Activated CD8-positive, alpha-beta memory T cell treated with anti-CD3 and anti-CD28 coated beads, Interleukin-2, amount 50 U/mL, for 1 hour (primary cell): ENCODE measurements around the gene HAPSTR1.
"Not testable (repeated sequence)": the region's sequence is repeated elsewhere in the genome, so short reads cannot be mapped to it uniquely, and the experiment has no call there.

Experiments used
- DNase-seq: peaks from one replicate; pipeline ENCODE4 v3.0.0-alpha.2; 2020; ENCODE audit errors: extremely low read depth

The HAPSTR1 gene

DNA sequence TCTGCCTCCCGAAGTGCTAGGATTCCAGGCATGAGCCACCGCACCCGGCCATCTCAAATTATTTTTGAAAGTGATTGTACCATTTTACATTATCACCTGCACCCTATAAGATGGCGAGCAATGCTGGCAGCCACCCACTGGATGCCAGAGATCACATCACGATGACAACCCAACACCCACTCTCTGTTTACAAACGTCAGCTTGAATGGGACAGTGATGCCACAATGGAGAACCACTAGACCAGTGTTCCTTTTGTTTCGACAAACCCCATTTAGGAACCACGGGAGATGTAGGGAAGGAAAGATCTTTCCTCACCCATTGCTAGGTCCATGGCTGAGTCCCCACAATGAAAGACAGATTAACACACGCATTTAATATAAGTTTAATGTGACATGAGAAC is 20.1 kb upstream of the HAPSTR1 start:
- no peak for DNase-seq

DNA sequence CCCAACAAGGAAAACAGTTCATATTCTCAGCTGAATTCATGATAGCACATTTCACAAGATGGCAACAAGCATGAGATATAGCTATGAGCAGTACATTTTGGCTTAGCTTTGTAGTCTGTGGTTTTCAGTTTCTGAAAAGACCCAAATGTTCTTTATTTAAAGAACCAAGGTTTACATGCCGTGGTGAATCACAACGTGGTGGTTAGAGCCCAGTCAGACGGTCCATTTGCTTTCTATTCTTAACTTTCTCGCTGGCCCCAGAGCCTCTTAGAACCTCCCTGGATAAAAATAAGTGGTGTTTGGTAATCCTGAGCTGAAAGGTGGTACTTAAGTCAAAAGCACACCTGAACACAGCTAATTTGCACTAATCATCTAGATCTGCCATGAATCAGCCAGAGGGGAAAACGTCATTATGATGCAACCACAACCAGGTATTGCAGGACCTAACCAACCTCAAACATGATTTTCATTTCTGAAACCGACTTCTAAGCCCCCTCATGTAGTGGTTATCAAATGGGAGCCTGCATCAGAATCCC is 18.6 kb upstream of the HAPSTR1 start:
- DNase-seq, result no peak

DNA sequence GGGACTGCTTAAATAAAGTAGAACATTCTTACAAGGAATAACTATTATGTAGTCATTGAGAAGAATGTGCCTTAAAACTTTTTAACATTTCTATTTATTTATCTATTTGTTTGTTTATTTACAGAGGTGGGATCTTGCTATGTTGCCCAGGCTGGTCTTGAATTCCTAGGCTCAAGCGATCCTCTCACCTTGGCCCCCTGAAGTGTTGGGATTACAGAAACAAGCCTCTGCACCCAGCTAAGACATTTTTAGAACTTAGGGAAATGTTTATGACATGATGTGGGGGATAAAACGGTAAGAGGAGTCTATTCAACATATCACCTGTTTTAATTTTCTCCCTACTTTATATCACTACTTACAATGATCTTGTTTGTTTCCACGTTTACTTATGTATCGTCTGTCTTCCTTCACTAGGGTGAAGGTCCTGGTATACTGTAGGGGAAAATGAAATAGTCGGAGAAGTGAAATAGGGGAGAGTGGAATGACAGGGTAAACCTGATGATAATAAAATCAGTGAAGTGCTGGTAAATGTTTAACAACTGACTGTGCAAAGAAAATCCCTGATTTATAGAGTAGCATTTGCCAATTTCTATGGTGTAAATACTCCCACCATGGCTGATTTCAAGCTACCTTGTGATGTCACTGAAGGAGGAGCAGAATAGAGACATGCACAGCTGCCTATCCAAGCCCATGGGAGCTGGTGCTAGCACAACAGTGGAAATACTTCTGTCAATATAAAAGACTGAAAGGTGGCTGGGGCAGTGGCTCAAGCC is 16.0 kb upstream of the HAPSTR1 start:
- DNase-seq, result no peak

- DNase-seq, result no peak
Measured at GRCh38 chr16:9077091-9077809, 14.2 kb upstream of the HAPSTR1 start.

GRCh38 chr16:9078467-9079429 is 12.7 kb upstream of the HAPSTR1 start:
- not testable (repeated sequence) for DNase-seq

DNA sequence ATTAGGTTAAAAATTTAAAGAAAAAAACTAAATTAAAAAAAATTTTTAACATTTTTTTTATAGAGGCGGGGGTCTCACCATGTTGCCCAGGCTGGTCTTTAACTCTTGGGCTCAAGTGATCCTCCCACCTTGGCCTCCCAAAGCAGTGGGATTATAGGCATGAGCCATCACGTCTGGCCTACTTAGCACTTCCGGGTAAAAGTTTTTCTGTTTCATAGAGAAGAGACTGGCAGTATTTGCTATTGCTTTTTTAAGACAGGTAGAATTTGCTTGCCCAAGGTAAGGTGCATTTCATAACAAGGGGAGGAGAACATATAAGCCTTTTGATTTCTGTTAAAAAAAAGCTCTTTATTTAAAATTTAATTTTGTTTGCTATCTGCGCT is 12.0 kb upstream of the HAPSTR1 start:
- DNase-seq, result no peak

- DNase-seq, result no peak
Measured at GRCh38 chr16:9081158-9081557, 10.3 kb upstream of the HAPSTR1 start.

GRCh38 chr16:9081843-9082242 is 9.6 kb upstream of the HAPSTR1 start:
- no peak for DNase-seq

DNA sequence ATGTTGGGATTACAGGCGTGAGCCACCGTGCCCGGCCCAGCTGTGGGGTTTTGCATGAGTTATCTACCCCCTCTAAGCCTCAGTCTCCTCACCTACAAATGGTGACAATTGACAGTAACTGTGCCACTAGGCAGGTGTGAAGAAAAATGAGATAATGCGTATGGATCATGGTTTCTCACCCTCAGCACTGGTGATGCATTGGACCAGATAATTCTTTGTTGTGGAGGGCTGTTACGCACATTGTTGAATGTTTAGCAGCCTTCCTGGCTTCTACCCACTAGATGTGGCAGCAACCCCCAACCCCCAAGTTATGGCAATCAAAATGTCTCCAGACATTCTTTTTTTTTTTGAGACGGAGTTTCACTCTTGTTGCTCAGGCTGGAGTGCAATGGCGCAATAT is 9.0 kb upstream of the HAPSTR1 start:
- no peak for DNase-seq

DNA sequence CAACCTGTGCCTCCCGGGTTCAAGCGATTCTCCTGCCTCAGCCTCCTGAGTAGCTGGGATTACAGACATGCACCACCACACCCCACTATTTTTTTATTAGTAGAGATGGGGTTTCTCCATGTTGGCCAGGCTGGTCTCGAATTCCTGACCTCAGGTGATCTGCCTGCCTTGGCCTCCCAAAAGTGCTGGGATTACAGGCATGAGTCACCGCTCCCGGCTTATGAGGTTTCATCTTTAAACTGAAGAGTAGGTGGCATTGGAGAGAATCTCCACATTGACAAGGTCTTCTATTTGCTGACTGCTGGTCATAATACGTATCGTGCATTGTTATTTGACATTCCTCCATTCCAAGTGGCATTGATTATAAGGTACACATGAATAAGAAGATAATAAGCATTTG is 3.7 kb upstream of the HAPSTR1 start:
- DNase-seq, result not testable (repeated sequence)

GRCh38 chr16:9088848-9089247 is 2.6 kb upstream of the HAPSTR1 start:
- no peak for DNase-seq

- no peak for DNase-seq
Measured at GRCh38 chr16:9089660-9090059, 1.8 kb upstream of the HAPSTR1 start.

- DNase-seq, result no peak
Measured at GRCh38 chr16:9090101-9090959, 1.1 kb upstream of the HAPSTR1 start.

DNA sequence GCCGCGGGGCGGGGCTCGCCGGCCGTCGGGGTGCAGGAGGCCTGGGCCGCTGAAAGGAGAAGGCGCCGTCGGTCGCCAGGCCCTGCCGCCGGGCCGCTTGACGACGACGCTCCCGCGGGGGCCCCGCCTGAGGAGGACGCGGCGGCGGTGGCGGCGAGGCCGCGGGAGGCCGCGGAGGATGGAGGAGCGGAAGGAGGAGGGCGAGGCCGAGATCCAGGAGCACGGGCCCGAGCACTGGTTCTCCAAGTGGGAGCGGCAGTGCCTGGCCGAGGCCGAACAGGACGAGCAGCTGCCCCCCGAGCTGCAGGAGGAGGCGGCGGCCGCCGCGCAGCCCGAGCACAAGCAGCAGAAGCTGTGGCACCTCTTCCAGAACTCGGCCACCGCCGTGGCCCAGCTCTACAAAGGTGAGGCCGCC is 430 bp downstream of the HAPSTR1 start:
- DNase-seq, result no peak

DNA sequence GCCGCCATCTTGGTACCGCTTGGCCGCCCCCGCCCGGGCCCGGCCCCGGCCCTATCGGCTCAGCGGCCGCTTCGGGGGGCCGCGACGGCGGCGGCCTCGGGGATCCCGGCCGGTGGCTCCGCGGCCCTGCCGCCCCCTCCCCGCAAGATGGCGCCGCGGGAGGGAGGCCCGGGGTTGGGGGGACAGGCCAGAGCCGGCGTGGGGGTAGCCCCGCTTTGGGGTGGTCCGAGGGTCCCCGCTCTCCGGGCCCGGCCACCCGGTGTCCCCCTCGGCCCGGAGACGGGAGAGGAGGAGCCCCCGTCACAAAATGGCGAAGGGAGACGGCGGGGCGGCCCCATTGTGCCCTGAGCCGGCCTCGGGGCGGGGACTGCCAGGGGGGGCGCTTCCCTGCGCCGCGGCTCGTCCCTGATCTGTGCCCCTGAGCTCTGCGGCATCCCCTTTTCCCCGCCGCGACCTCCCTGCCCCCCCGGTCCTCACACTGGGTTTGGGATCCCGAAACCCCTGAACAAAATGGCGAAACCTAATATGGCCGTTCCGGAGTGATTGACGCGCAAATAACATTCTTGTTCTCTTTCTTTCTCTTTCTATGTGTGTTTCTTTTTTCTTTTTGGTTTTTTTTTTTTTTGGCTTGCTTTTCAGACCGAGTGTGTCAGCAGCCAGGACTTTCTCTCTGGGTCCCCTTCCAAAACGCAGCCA is 986 bp downstream of the HAPSTR1 start:
- no peak for DNase-seq

DNA sequence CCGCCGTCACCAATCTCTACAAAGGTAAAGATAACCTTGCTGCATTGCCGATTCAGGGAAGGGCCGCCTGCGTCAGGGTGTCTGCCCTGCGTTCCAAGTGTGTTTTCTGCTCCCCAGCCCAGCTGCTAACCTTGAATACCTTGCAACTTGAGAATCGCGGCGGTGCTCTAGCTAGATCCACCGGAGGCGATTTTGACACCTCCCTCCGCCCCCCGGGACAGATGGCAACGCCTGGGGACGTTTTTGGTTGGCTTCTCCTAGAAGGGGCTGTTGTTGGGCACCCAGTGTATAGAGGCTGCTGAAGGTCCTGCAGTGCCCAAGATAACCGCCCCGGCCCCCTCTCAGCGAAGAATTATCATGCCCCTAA is 1.5 kb downstream of the HAPSTR1 start:
- DNase-seq, result no peak

DNA sequence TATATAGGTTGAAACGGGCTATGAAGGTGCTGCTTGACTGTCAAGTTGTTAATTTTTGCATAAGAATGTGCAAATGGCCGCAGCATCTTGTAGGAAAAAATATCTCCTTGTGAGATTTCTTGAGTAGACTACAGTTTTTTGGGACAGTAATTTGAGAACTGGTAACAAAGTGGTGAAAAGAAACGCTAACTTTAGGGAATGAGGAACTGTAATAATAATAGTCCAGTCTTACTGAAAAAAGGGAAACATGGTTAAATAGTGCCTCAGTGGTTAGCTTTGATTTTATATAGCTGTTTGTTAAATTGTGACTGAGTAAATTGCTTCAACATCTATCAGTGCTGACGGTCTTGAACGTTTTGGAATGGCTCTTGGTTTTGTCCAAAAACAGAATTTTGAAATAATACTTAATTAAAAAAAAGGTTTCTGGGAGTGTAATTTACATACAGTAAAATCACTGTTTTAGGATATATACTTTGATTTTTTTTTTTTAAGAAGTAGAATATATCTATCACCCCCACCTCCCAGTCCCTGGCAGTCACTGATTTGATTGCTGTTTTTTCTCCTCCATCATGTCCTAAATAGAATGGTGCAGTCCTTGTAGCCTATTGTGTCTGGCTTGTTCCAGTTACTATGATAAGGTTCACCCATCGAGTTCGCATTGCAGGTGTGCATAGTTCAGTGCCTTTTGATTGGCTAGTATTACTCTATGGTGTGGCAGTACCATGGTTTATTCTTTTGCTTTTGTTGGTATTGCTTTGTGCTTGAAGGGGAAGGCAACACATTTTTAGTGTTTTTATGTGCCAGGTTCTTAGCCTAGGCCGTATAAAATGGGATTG is 2.8 kb downstream of the HAPSTR1 start:
- DNase-seq, result no peak

DNA sequence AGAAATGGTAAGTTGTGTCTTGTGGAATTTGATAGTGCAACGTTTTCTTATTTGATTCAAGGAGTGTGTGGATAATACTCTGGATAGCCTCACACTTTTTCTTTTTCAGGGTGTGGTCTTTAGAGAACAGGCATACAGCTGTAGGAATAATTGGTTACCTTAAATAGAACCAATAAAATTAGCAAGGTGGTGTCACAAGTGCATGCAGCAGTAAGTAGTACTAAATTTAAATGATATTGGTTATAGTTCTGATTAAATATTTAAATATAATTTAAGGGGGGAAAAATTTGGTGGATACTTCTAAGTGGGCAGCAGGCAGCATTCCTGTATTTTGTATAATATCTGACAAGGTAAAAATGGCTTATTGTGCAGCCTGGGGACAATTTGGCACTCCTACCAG is 3.7 kb downstream of the HAPSTR1 start:
- DNase-seq, result no peak

GRCh38 chr16:9095656-9096397 is 4.4 kb downstream of the HAPSTR1 start:
- no peak for DNase-seq
